Sigmoid colon (tissue), 7 donors: Measurements from ENCODE around the gene GTF2H3. TPM values are rescaled to one million over a fixed set of nuclear protein-coding genes. Genes with fewer than 3 reads are reported as not detected.

Experiments used
- DNase-seq: peaks from one replicate; pipeline ENCODE4 v3.0.0-alpha.2; 2019
- H3K27ac ChIP-seq, 4 donors: fragments of 200-600 bp; sonication (generic); one replicate each; pipeline ENCODE4 v1.5.1; 2016 to 2019; ENCODE audit warnings: mild to moderate bottlenecking in 1 of 4
- H3K27me3 ChIP-seq, 3 donors: fragments of 200-600 bp; sonication (generic); one replicate each; pipeline ENCODE4 v1.5.1; 2019; ENCODE audit warnings: mild to moderate bottlenecking in 1 of 3
- H3K36me3 ChIP-seq, 4 donors: fragments of 200-600 bp; sonication (generic); one replicate each; pipeline ENCODE4 v1.5.1; 2016 to 2019
- H3K4me1 ChIP-seq, 4 donors: fragments of 200-600 bp; sonication (generic); one replicate each; pipeline ENCODE4 v1.5.1; 2017 to 2019
- H3K4me3 ChIP-seq, 4 donors: fragments of 200-600 bp; sonication (generic); one replicate each; pipeline ENCODE4 v1.5.1; 2017 to 2019; ENCODE audit warnings: mild to moderate bottlenecking in 2 of 4, moderate library complexity in 1 of 4
- H3K9me3 ChIP-seq, 4 donors: fragments of 200-600 bp in 3 of 4; sonication (generic) in 3 of 4; one replicate each; pipeline versions ENCODE4 v1.5.1 to v1.6.1; 2013 to 2019
- CTCF ChIP-seq, 4 experiments: fragments of 450-650 bp in 3 of 4; fragments of 200-600 bp in 1 of 4; IDR thresholded peaks; one replicate each; pipeline ENCODE4 v1.5.1; 2016 to 2019; ENCODE audit warnings: antibody characterized with exemption in 4 of 4, mild to moderate bottlenecking in 3 of 4, moderate library complexity in 2 of 4
- EP300 ChIP-seq, 4 donors: sonication (generic); formaldehyde crosslinking; IDR thresholded peaks; one replicate each; pipeline ENCODE4 v1.6.1; 2017; ENCODE audit warnings: antibody characterized with exemption in 4 of 4
- POLR2A ChIP-seq, 2 donors: fragments of 450-650 bp; IDR thresholded peaks; one replicate each; pipeline ENCODE4 v1.6.1; 2016; ENCODE audit warnings: antibody characterized with exemption in 2 of 2, mild to moderate bottlenecking in 2 of 2, moderate library complexity in 2 of 2
- POLR2AphosphoS5 ChIP-seq, 4 donors: sonication (generic); formaldehyde crosslinking; IDR thresholded peaks; one replicate each; pipeline ENCODE4 v1.6.1; 2017; ENCODE audit warnings: antibody characterized with exemption in 4 of 4
- WGBS, 2 donors: extraction: QIAGEN DNeasy Blood & Tissue Kit; methylation state at CpG; one replicate each; pipeline ENCODE4 v1.1.7; 2013; 5-methylcytosine and 5-hydroxymethylcytosine counted together
- intact Hi-C: fragments of 100-400 bp; cut with DNase I; formaldehyde crosslinking; loops from one replicate; pipeline ENCODE4 v1.15.1; 2023
- polyA plus RNA-seq, 3 donors: library from polyadenylated mRNA; stranded (reverse); fragments of 200-250 nt; gene quantifications; one replicate each; pipeline ENCODE4 v1.2.3, GENCODE V29; 2013
- total RNA-seq, 4 donors: library from RNA; depleted of rRNA; stranded (reverse); fragments of >200 nt; gene quantifications; one replicate each; pipeline ENCODE4 v1.1.0, GENCODE V29; 2016
- donor health status: healthy with polysubstance abuse.
- donor health status: Bipolar disorder and iron deficiency.
- donor health status: healthy.

GTF2H3 gene
- total RNA-seq (10 to 100 TPM; 16.4 to 20.8 (median 19.3) TPM), polyA plus RNA-seq (10 to 100 TPM in 2 of 3 donors, 1 to 10 TPM in 1; 9.2 to 13.2 (median 10.2) TPM)

GRCh38 chr12:123633379-123634141 is at the start of gene GTF2H3, which contains the start of gene EIF2B1:
TSS of gene GTF2H3 (plus strand) at chr12:123633829. CDS start at chr12:123633860, 31 bp downstream.
TSS of gene EIF2B1 (minus strand) at chr12:123633686. CDS start at chr12:123633557, 129 bp downstream.
- intact Hi-C loops = loop anchor here (5.0 to 10.0 kb wide), 2 partner anchors 51 to 879 kb away; partner anchors contain the start of genes DENR and TMED2
- WGBS, 2 donors = 0% methylated on average over 52 of the region's 52 CpGs
- TF ChIP-seq CTCF (IDR thresholded peaks at IDR 0.05) (no peak), POLR2AphosphoS5 (IDR thresholded peaks at IDR 0.05) (peak; percentile 78 to 93 (median 92)), POLR2A (IDR thresholded peaks at IDR 0.05) (peak; percentile 58 to 59), EP300 (IDR thresholded peaks at IDR 0.05) (peak in 1 of 4 donors; percentile 43)
- Histone ChIP-seq H3K4me3 (peak within 1 kb of the TSS; percentile 77 to 91 (median 84)), H3K27ac (peak within 1 kb of the TSS; percentile 81 to 92 (median 84)), H3K9me3 (no peaks in the 10 kb centered on the region), H3K36me3 (peaks cover 15 to 34% (median 24%) of the 10 kb centered on the region in 4 donors), H3K4me1 (peaks cover 0 to 23% (median 14%) of the 10 kb centered on the region in 4 donors), H3K27me3 (no peaks in the 10 kb centered on the region)
- DNase-seq = peak; percentile 98

- H3K36me3 ChIP-seq = peaks cover 17 to 99% (median 44%) of the 10 kb centered on the region in 4 donors
- DNase-seq = no peak
- 79 to 83% methylated on average over 8 of the region's 8 CpGs for WGBS, 2 donors
- H3K4me1 ChIP-seq = peaks cover 0 to 32% (median 21%) of the 10 kb centered on the region in 4 donors
- no peak overlapping the region for H3K4me3 ChIP-seq
- no peak overlapping the region for H3K27ac ChIP-seq
- H3K9me3 ChIP-seq = no peaks in the 10 kb centered on the region
- TF ChIP-seq CTCF (IDR thresholded peaks at IDR 0.05) (no peak), POLR2A (IDR thresholded peaks at IDR 0.05) (no peak), EP300 (IDR thresholded peaks at IDR 0.05) (no peak), POLR2AphosphoS5 (IDR thresholded peaks at IDR 0.05) (no peak)
- intact Hi-C loops = no loop called here
- no peaks in the 10 kb centered on the region for H3K27me3 ChIP-seq
Measured at GRCh38 chr12:123591702-123592481, 41.7 kb upstream of the GTF2H3 start.

GRCh38 chr12:123595729-123596128 is 37.9 kb upstream of the GTF2H3 start:
- H3K27me3 ChIP-seq = no peaks in the 10 kb centered on the region
- H3K36me3 ChIP-seq = peaks cover 10 to 82% (median 33%) of the 10 kb centered on the region in 4 donors
- intact Hi-C loops = no loop called here
- no peak overlapping the region for H3K4me3 ChIP-seq
- TF ChIP-seq POLR2A (IDR thresholded peaks at IDR 0.05) (no peak), CTCF (IDR thresholded peaks at IDR 0.05) (no peak), POLR2AphosphoS5 (IDR thresholded peaks at IDR 0.05) (no peak), EP300 (IDR thresholded peaks at IDR 0.05) (no peak)
- H3K27ac ChIP-seq = no peak overlapping the region
- peaks cover 0 to 8% (median 4%) of the 10 kb centered on the region in 4 donors for H3K4me1 ChIP-seq
- no peak for DNase-seq
- H3K9me3 ChIP-seq = no peaks in the 10 kb centered on the region

- TF ChIP-seq POLR2A (IDR thresholded peaks at IDR 0.05) (no peak), POLR2AphosphoS5 (IDR thresholded peaks at IDR 0.05) (no peak), EP300 (IDR thresholded peaks at IDR 0.05) (no peak), CTCF (IDR thresholded peaks at IDR 0.05) (no peak)
- Histone ChIP-seq H3K9me3 (no peaks in the 10 kb centered on the region), H3K27ac (no peak overlapping the region), H3K27me3 (no peaks in the 10 kb centered on the region), H3K36me3 (peaks cover 10 to 68% (median 21%) of the 10 kb centered on the region in 4 donors), H3K4me3 (no peak overlapping the region), H3K4me1 (peaks cover 0 to 11% (median 7%) of the 10 kb centered on the region in 4 donors)
- 89 to 92% methylated on average over 3 of the region's 3 CpGs for WGBS, 2 donors
- DNase-seq = no peak
- intact Hi-C loops = no loop called here
Measured at GRCh38 chr12:123597100-123597499, 36.5 kb upstream of the GTF2H3 start.
